ENCODE results near the gene TRIM23.
"Not testable (repeated sequence)": the region's sequence is repeated elsewhere in the genome, so short reads cannot be mapped to it uniquely, and the experiment has no call there.

TRIM23 gene

GRCh38 chr5:65624025-65624570 is at the start of gene TRIM23:
TSS of gene TRIM23 (minus strand) at chr5:65624333. CDS start at chr5:65624274, 59 bp downstream.
- peak; percentile 93 for DNase-seq

GRCh38 chr5:65672796-65673195 is 48.7 kb upstream of the TRIM23 start:
- no peak for DNase-seq

GRCh38 chr5:65668696-65669095 is 44.6 kb upstream of the TRIM23 start:
- DNase-seq, result no peak

GRCh38 chr5:65663804-65664521 is 39.8 kb upstream of the TRIM23 start:
- no peak for DNase-seq

GRCh38 chr5:65654713-65655112 is 30.6 kb upstream of the TRIM23 start:
- no peak for DNase-seq

GRCh38 chr5:65651144-65651543 is 27.0 kb upstream of the TRIM23 start:
- no peak for DNase-seq

GRCh38 chr5:65647941-65648340 is 23.8 kb upstream of the TRIM23 start:
- no peak for DNase-seq

- no peak for DNase-seq
Observed at GRCh38 chr5:65646938-65647337, 22.8 kb upstream of the TRIM23 start.

GRCh38 chr5:65640240-65640639 is 16.1 kb upstream of the TRIM23 start:
- DNase-seq, result no peak

- DNase-seq, result no peak
Observed at GRCh38 chr5:65630981-65631380, 6.8 kb upstream of the TRIM23 start.

- DNase-seq, result no peak
Observed at GRCh38 chr5:65625743-65626142, 1.6 kb upstream of the TRIM23 start.

GRCh38 chr5:65624571-65625555 is 730 bp upstream of the TRIM23 start, which contains the start of the genes SHLD3 and TRAPPC13:
TSS of gene SHLD3 (plus strand) at chr5:65625027. CDS start at chr5:65629588, 4,561 bp downstream.
TSS of gene TRAPPC13 (plus strand) at chr5:65625027. CDS start at chr5:65625061, 34 bp downstream.
- peak; percentile 89 to 93 for DNase-seq

- no peak for DNase-seq
Observed at GRCh38 chr5:65623482-65623881, 651 bp downstream of the TRIM23 start.

GRCh38 chr5:65621961-65622360 is 2.2 kb downstream of the TRIM23 start:
- DNase-seq, result not testable (repeated sequence)

- no peak for DNase-seq
Observed at GRCh38 chr5:65620021-65620420, 4.1 kb downstream of the TRIM23 start.

- no peak for DNase-seq
Observed at GRCh38 chr5:65612298-65612907, 11.7 kb downstream of the TRIM23 start.

GRCh38 chr5:65611524-65611923 is 12.6 kb downstream of the TRIM23 start:
- DNase-seq, result no peak

- not testable (repeated sequence) for DNase-seq
Observed at GRCh38 chr5:65601761-65602160, 22.4 kb downstream of the TRIM23 start.

- DNase-seq, result no peak
Observed at GRCh38 chr5:65588694-65589093, 35.4 kb downstream of the TRIM23 start.

- no peak for DNase-seq
Observed at GRCh38 chr5:65577141-65577540, 47.0 kb downstream of the TRIM23 start.

GRCh38 chr5:65570598-65571226 is 53.4 kb downstream of the TRIM23 start:
- no peak for DNase-seq

GRCh38 chr5:65566505-65566904 is 57.6 kb downstream of the TRIM23 start:
- DNase-seq, result no peak

All from NCI-H446 (cell line).